ENCODE results near the gene SPSB4.

GRCh38 chr3:141095546-141095937 is 44.4 kb downstream of the SPSB4 start:
- no peak for TF ChIP-seq MYC (IDR thresholded peaks at IDR 0.05; ENCODE audit: low read depth, low read length)
- TF ChIP-seq, protein P1, sequence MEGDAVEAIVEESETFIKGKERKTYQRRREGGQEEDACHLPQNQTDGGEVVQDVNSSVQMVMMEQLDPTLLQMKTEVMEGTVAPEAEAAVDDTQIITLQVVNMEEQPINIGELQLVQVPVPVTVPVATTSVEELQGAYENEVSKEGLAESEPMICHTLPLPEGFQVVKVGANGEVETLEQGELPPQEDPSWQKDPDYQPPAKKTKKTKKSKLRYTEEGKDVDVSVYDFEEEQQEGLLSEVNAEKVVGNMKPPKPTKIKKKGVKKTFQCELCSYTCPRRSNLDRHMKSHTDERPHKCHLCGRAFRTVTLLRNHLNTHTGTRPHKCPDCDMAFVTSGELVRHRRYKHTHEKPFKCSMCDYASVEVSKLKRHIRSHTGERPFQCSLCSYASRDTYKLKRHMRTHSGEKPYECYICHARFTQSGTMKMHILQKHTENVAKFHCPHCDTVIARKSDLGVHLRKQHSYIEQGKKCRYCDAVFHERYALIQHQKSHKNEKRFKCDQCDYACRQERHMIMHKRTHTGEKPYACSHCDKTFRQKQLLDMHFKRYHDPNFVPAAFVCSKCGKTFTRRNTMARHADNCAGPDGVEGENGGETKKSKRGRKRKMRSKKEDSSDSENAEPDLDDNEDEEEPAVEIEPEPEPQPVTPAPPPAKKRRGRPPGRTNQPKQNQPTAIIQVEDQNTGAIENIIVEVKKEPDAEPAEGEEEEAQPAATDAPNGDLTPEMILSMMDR (IDR thresholded peaks at IDR 0.05; ENCODE audit: extremely low read depth in 1 of 2, insufficient read depth in 1 of 2, low read depth in 1 of 2, low read length in 2 of 2): no peak
- no peak for TF ChIP-seq POLR2A (IDR thresholded peaks at IDR 0.05; ENCODE audit: low read depth, low read length)
- TF ChIP-seq, protein P2, sequence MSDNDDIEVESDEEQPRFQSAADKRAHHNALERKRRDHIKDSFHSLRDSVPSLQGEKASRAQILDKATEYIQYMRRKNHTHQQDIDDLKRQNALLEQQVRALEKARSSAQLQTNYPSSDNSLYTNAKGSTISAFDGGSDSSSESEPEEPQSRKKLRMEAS (IDR thresholded peaks at IDR 0.05; ENCODE audit: insufficient read depth, insufficient read length): no peak
- no peak for TF ChIP-seq POLR2AphosphoS5 (IDR thresholded peaks at IDR 0.05; ENCODE audit: insufficient read depth, low read depth, low read length)
- TF ChIP-seq JUN (IDR thresholded peaks at IDR 0.05; ENCODE audit: borderline replicate concordance, insufficient read depth, insufficient read length, low read depth): no peak
- TF ChIP-seq EZH2 (IDR thresholded peaks at IDR 0.05; ENCODE audit: borderline replicate concordance, low read depth, low read length, severe bottlenecking): no peak
